WTC11 (cell line): ENCODE measurements around the gene MECR. TPM values are rescaled to one million over a fixed set of nuclear protein-coding genes. Genes with fewer than 3 reads are reported as not detected.

Experiments
- ATAC-seq: fragments of 200-7000 bp; cut with Tn5 transposase; 2 replicates; pipeline ENCODE4 v1.10.0; 2021; ENCODE audit warnings: mild to moderate bottlenecking, moderate library complexity
- CTCF ChIA-PET: fragments of 300-600 bp; sonication (Branson Sonifier 250); formaldehyde crosslinking; loops from one replicate; lab custom pipeline; 2021; ENCODE audit warnings: antibody characterized with exemption; lab: Charles Lee
- POLR2A ChIA-PET: fragments of 350-600 bp; sonication (Branson Sonifier 250); formaldehyde crosslinking; loops from one replicate; lab custom pipeline; 2021; ENCODE audit warnings: antibody characterized with exemption; lab: Charles Lee
- DNase-seq: peaks from one replicate; pipeline ENCODE4 v3.0.0; 2021; ENCODE audit warnings: low spot score
- H3K27ac Mint-ChIP-seq: 2 replicates; pipeline ENCODE4 v1.8.0; 2021; ENCODE audit warnings: mixed read lengths
- H3K27me3 Mint-ChIP-seq: 2 replicates; pipeline ENCODE4 v1.8.0; 2021; ENCODE audit warnings: low read depth, mild to moderate bottlenecking, moderate library complexity, mixed read lengths
- H3K36me3 Mint-ChIP-seq: 2 replicates; pipeline ENCODE4 v1.8.0; 2021; ENCODE audit warnings: mixed read lengths
- H3K4me1 Mint-ChIP-seq: 2 replicates; pipeline ENCODE4 v1.8.0; 2022; ENCODE audit warnings: mixed read lengths
- H3K4me3 Mint-ChIP-seq: 2 replicates; pipeline ENCODE4 v1.8.0; 2021; ENCODE audit warnings: mild to moderate bottlenecking, moderate library complexity, mixed read lengths
- H3K9me3 Mint-ChIP-seq: 2 replicates; pipeline ENCODE4 v1.8.0; 2021; ENCODE audit warnings: mixed read lengths
- AR ChIP-seq: fragments of 250-450 bp; sonication (Bioruptor Pico); IDR thresholded peaks from 2 replicates; pipeline ENCODE4 v1.9.0; 2021; ENCODE audit warnings: mild to moderate bottlenecking
- ATF3 ChIP-seq: sonication (generic); formaldehyde crosslinking; conservative IDR thresholded peaks from 2 replicates; pipeline ENCODE4 v1.8.1; 2022; ENCODE audit warnings: mild to moderate bottlenecking, missing genetic modification reagents
- CBFB ChIP-seq: sonication (generic); formaldehyde crosslinking; IDR thresholded peaks from 2 replicates; pipeline ENCODE4 v1.8.1; 2022; ENCODE audit warnings: mild to moderate bottlenecking, low read depth, missing genetic modification reagents
- FOXK1 ChIP-seq: sonication (generic); formaldehyde crosslinking; IDR thresholded peaks from 2 replicates; pipeline ENCODE4 v1.8.0; 2022; ENCODE audit warnings: mild to moderate bottlenecking, moderate library complexity, missing genetic modification reagents
- GTF2I ChIP-seq: fragments of 250-450 bp; sonication (Bioruptor Pico); conservative IDR thresholded peaks from 2 replicates; pipeline ENCODE4 v1.4.0; 2021; ENCODE audit warnings: mild to moderate bottlenecking
- IRF1 ChIP-seq: sonication (generic); formaldehyde crosslinking; IDR thresholded peaks from 2 replicates; pipeline ENCODE4 v1.8.0; 2023; ENCODE audit warnings: missing genetic modification reagents
- NFE2L1 ChIP-seq: sonication (generic); formaldehyde crosslinking; IDR thresholded peaks from 2 replicates; pipeline ENCODE4 v1.8.1; 2023; ENCODE audit warnings: missing genetic modification reagents
- OVOL2 ChIP-seq: fragments of 250-450 bp; sonication (Bioruptor Pico); IDR thresholded peaks from 2 replicates; pipeline ENCODE4 v1.9.0; 2021; ENCODE audit warnings: mild to moderate bottlenecking, borderline replicate concordance
- SMAD3 ChIP-seq: sonication (generic); formaldehyde crosslinking; IDR thresholded peaks from 2 replicates; pipeline ENCODE4 v1.8.0; 2022; ENCODE audit warnings: missing genetic modification reagents, mild to moderate bottlenecking, borderline replicate concordance
- SOX15 ChIP-seq: fragments of 250-450 bp; sonication (Bioruptor Pico); IDR thresholded peaks from 2 replicates; pipeline ENCODE4 v1.9.0; 2021; ENCODE audit warnings: mild to moderate bottlenecking
- TCF7 ChIP-seq: sonication (generic); formaldehyde crosslinking; IDR thresholded peaks from 2 replicates; pipeline ENCODE4 v1.8.0; 2022; ENCODE audit warnings: mild to moderate bottlenecking, low read depth, missing genetic modification reagents, moderate library complexity
- TEAD1 ChIP-seq: sonication (generic); formaldehyde crosslinking; IDR thresholded peaks from 2 replicates; pipeline ENCODE4 v1.8.0; 2022; ENCODE audit warnings: mild to moderate bottlenecking, missing genetic modification reagents
- TEAD4 ChIP-seq: sonication (generic); formaldehyde crosslinking; IDR thresholded peaks from 2 replicates; pipeline ENCODE4 v1.8.0; 2022; ENCODE audit warnings: mild to moderate bottlenecking, missing genetic modification reagents
- ZBTB43 ChIP-seq: sonication (generic); formaldehyde crosslinking; IDR thresholded peaks from 2 replicates; pipeline ENCODE4 v1.8.1; 2023; ENCODE audit warnings: mild to moderate bottlenecking, missing genetic modification reagents
- ZNF121 ChIP-seq: sonication (generic); formaldehyde crosslinking; IDR thresholded peaks from 2 replicates; pipeline ENCODE4 v1.8.0; 2023; ENCODE audit warnings: missing genetic modification reagents
- ZNF138 ChIP-seq: sonication (generic); formaldehyde crosslinking; conservative IDR thresholded peaks from 2 replicates; pipeline ENCODE4 v1.8.1; 2022; ENCODE audit warnings: mild to moderate bottlenecking, moderate library complexity, missing genetic modification reagents
- ZNF219 ChIP-seq: sonication (generic); formaldehyde crosslinking; IDR thresholded peaks from 2 replicates; pipeline ENCODE4 v1.8.0; 2023; ENCODE audit warnings: missing genetic modification reagents, mild to moderate bottlenecking, borderline replicate concordance
- ZNF317 ChIP-seq: sonication (generic); formaldehyde crosslinking; IDR thresholded peaks from 2 replicates; pipeline ENCODE4 v1.8.1; 2023; ENCODE audit warnings: low read depth, mild to moderate bottlenecking, moderate library complexity, missing genetic modification reagents, borderline replicate concordance
- ZNF512 ChIP-seq: sonication (generic); formaldehyde crosslinking; IDR thresholded peaks from 2 replicates; pipeline ENCODE4 v1.8.1; 2022; ENCODE audit warnings: missing genetic modification reagents, borderline replicate concordance
- total RNA-seq: library from RNA; stranded (reverse); gene quantifications from 3 replicates; pipeline ENCODE4 v1.2.3, GENCODE V29; 2021
- TF ChIP-seq, protein P1 (sequence below): sonication (generic); formaldehyde crosslinking; IDR thresholded peaks from 2 replicates; pipeline ENCODE4 v1.8.1; 2023; ENCODE audit warnings: mild to moderate bottlenecking, moderate library complexity, missing genetic modification reagents

The MECR gene
- total RNA-seq, 1 experiment from 2014 or later = 37.6 TPM

DNA sequence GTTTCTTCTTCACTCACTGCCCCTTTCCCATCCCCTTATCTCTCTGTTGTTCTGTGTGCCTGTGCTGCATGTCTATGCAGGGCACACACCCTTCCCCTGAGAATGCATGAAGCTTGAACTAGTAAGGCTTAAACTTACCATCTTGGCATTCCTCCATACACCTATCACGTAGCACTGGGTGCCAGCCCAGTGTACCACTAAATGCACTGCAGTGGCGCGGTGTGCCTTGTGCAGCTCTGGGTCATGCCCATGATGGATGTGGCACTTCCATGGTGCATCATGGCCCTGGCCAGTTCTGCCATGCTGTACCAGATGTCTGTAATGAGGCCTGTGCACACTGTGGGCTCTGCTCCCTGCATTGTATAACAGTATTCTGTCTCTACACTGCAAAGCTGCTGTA lies 16.3 kb upstream of the MECR start:
- peaks cover 42% of the 10 kb centered on the region for H3K4me1 Mint-ChIP-seq
- no peak overlapping the region for H3K4me3 Mint-ChIP-seq
- POLR2A ChIA-PET = no interaction called here
- DNase-seq (no peak), ATAC-seq (no peak)
- H3K27ac Mint-ChIP-seq = 0 out of 2 replicates have a peak overlapping the region, but pooled peaks have one; percentile 2
- no peak for TF ChIP-seq TEAD4 (CRISPR knock-in tag)
- no peak for TF ChIP-seq TCF7
- H3K27me3 Mint-ChIP-seq = no peaks in the 10 kb centered on the region; the same call in 1 of the 2 replicates
- no peaks in the 10 kb centered on the region for H3K9me3 Mint-ChIP-seq
- CTCF ChIA-PET = interaction anchor here (1.5 to 2.3 kb wide), 2 partner anchors 78 to 85 kb away, joined by 4 to 7 read pairs; no protein-coding TSS in a partner anchor
- no peaks in the 10 kb centered on the region for H3K36me3 Mint-ChIP-seq

GRCh38 chr1:29245876-29246275 lies 15.1 kb upstream of the MECR start:
- no peaks in the 10 kb centered on the region for H3K27me3 Mint-ChIP-seq
- TF ChIP-seq CBFB (CRISPR knock-in tag) (no peak), ZNF317 (CRISPR knock-in tag) (no peak), ATF3 (CRISPR knock-in tag) (no peak), ZNF138 (no peak), ZBTB43 (CRISPR knock-in tag) (no peak), SOX15 (CRISPR knock-in tag) (no peak), FOXK1 (CRISPR knock-in tag) (no peak), IRF1 (CRISPR knock-in tag) (no peak)
- no peaks in the 10 kb centered on the region for H3K9me3 Mint-ChIP-seq
- H3K36me3 Mint-ChIP-seq = no peaks in the 10 kb centered on the region
- H3K4me3 Mint-ChIP-seq = no peak overlapping the region
- no peak for DNase-seq
- CTCF ChIA-PET = interaction anchor here (0.5 to 1.7 kb wide), 8 partner anchors 8 to 95 kb away, joined by 3 to 9 read pairs (median 5); partner anchors contain the start of gene PTPRU
- peaks cover 41% of the 10 kb centered on the region for H3K4me1 Mint-ChIP-seq
- no peak for ATAC-seq
- POLR2A ChIA-PET = no interaction called here
- no peak overlapping the region for H3K27ac Mint-ChIP-seq

- ATAC-seq (no peak), DNase-seq (no peak)
- H3K4me1 Mint-ChIP-seq = peaks cover 39% of the 10 kb centered on the region
- TF ChIP-seq ZNF138 = no peak
- no peak for TF ChIP-seq GTF2I
- no peak for TF ChIP-seq TEAD1 (CRISPR knock-in tag)
- TF ChIP-seq, protein P1, sequence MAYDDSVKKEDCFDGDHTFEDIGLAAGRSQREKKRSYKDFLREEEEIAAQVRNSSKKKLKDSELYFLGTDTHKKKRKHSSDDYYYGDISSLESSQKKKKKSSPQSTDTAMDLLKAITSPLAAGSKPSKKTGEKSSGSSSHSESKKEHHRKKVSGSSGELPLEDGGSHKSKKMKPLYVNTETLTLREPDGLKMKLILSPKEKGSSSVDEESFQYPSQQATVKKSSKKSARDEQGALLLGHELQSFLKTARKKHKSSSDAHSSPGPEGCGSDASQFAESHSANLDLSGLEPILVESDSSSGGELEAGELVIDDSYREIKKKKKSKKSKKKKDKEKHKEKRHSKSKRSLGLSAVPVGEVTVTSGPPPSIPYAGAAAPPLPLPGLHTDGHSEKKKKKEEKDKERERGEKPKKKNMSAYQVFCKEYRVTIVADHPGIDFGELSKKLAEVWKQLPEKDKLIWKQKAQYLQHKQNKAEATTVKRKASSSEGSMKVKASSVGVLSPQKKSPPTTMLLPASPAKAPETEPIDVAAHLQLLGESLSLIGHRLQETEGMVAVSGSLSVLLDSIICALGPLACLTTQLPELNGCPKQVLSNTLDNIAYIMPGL (CRISPR knock-in tag) = no peak
- TF ChIP-seq ZNF512 (CRISPR knock-in tag) = no peak
- no peak for TF ChIP-seq AR
- no peak for TF ChIP-seq SMAD3 (CRISPR knock-in tag)
- TF ChIP-seq ZNF219 (CRISPR knock-in tag) = no peak
- TF ChIP-seq ZNF121 = no peak
- no peak for TF ChIP-seq NFE2L1 (CRISPR knock-in tag)
- no peak for TF ChIP-seq OVOL2 (CRISPR knock-in tag)
- H3K9me3 Mint-ChIP-seq = no peaks in the 10 kb centered on the region
- POLR2A ChIA-PET = no interaction called here
- H3K27me3 Mint-ChIP-seq = peaks cover under 1% of the 10 kb centered on the region; the same call in 1 of the 2 replicates
- no peaks in the 10 kb centered on the region for H3K36me3 Mint-ChIP-seq
- CTCF ChIA-PET = interaction anchor here (0.5 to 1.7 kb wide), 8 partner anchors 9 to 96 kb away, joined by 3 to 9 read pairs (median 5); partner anchors contain the start of gene PTPRU
- H3K27ac Mint-ChIP-seq = no peak overlapping the region
- H3K4me3 Mint-ChIP-seq = no peak overlapping the region
Observed at GRCh38 chr1:29245261-29245660, 14.5 kb upstream of the MECR start.
